ENCODE results near the gene TTPAL.

The TTPAL gene

GRCh38 chr20:44540834-44541233 lies 65.2 kb downstream of the TTPAL start:
- DNase-seq (ENCODE audit: low spot score) = no peak

DNA sequence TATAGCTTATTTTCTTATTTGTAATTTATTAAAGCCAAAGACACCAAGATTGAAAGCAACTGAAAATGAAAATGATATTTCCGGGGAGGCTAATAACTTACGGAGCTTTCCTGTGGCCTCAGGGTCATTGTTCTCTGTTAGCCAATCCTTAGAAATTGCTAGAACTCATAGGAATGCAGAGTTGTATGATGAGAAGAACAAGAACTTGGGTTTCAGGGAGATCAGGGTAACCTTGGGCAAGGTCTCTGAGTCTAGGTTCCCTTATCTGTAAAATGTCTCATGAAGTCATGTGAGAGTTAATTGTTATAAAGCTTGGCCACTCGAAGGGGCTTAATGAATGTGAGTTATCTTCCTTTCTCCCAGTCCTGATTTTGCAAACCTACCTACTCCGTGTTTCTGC lies 66.3 kb downstream of the TTPAL start:
- no peak for DNase-seq (ENCODE audit: low spot score)

DNA sequence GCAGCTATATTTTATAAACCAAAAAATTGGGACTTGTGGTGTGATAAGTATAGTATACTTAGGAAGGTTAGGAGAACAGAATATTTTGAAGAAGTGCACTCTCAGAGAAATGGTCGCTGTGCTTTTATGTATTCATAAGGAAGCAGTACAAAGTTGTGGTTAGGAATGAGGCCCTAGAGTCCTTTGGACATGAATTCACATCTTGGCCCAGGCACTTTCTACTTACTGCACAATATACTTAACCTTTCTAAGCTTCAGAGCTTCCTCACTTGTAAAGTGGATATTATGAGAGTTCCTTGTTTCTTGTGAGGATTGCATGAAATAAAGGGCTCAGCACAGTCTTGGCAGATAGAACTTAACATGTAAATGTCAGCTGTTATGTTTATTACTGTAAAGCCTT lies 67.2 kb downstream of the TTPAL start:
- DNase-seq (ENCODE audit: low spot score) = no peak

DNA sequence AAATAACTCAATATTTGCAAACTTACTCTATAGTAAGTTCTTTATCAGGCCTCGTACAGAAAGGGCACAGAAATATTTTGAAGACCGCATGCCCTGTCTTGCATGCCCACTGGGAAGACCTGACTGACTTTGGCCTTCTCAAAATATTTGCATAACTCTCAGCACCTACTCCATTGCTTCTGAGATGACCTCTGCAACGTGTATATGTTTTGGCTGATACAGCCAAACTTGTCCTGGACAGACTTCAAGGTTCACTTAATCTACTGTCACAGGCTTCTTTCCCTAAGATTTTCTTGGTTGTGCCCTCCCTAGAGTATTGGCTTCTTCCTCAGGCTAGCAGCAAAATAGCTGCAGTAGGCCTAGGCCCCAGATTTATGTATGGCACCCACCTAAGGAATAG lies 67.7 kb downstream of the TTPAL start:
- no peak for DNase-seq (ENCODE audit: low spot score)
